Hepatocyte (in vitro differentiated cells): ENCODE measurements around the gene NUDT19.

Experiments
- EZH2 ChIP-seq: fragments of 200-600 bp; sonication (generic); IDR thresholded peaks from 2 replicates; pipeline ENCODE4 v1.6.1; 2016; ENCODE audit warnings: antibody characterized with exemption, mild to moderate bottlenecking, borderline replicate concordance
- TF ChIP-seq, protein P1 (sequence below): fragments of 200-600 bp; sonication (generic); IDR thresholded peaks from 2 replicates; pipeline ENCODE4 v1.5.1; 2016; ENCODE audit warnings: antibody characterized with exemption, mild to moderate bottlenecking; ENCODE audit not compliant: poor library complexity

DNA sequence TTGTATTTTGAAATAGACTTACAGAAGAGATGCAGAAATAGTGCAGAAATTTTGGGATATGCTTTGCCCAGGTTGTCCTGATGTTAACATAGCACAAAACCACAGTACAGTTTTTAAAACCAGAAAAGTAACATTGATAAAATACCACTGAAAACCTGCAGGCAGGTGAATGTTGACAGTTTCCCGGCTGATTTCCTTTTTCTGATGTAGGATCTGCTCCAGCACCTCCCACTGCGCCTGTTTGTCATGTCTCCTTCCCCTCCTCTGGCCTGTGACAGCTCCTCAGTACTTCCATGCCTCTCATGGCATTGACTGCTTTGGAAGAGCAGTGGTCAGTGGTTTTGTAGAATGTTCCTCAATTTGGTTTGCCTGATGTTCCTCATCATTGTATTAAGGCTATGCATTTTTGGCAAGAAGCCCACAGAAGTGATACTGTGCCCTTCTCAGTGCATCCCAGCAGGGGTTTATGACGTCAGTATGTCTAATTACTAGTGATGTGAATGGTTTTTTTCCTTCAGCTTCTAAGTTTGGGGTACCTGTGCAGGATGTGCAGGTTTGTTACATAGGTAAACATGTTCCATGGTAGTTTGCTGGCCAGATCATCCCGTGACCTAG is 58.9 kb downstream of the NUDT19 start:
- TF ChIP-seq EZH2, result no peak
- TF ChIP-seq, protein P1, sequence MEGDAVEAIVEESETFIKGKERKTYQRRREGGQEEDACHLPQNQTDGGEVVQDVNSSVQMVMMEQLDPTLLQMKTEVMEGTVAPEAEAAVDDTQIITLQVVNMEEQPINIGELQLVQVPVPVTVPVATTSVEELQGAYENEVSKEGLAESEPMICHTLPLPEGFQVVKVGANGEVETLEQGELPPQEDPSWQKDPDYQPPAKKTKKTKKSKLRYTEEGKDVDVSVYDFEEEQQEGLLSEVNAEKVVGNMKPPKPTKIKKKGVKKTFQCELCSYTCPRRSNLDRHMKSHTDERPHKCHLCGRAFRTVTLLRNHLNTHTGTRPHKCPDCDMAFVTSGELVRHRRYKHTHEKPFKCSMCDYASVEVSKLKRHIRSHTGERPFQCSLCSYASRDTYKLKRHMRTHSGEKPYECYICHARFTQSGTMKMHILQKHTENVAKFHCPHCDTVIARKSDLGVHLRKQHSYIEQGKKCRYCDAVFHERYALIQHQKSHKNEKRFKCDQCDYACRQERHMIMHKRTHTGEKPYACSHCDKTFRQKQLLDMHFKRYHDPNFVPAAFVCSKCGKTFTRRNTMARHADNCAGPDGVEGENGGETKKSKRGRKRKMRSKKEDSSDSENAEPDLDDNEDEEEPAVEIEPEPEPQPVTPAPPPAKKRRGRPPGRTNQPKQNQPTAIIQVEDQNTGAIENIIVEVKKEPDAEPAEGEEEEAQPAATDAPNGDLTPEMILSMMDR, result no peak
